ENCODE data around the gene DNM1.

DNA sequence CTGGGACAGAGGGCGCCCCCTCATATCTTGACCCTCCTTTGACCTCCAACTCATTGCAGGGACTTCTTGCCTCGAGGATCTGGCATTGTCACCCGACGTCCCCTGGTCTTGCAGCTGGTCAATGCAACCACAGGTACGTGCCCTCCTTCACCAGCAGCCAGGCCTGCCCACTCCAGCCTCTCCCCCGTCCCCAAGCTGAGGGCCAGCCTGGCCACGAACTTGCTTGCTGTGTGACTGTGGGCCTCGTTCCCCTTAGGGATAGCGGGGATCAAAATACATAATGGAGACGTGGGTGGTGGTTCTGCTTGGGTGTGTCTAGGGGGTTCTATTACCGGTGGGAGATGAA lies 15.0 kb downstream of the DNM1 start:
- TF ChIP-seq, protein P1, sequence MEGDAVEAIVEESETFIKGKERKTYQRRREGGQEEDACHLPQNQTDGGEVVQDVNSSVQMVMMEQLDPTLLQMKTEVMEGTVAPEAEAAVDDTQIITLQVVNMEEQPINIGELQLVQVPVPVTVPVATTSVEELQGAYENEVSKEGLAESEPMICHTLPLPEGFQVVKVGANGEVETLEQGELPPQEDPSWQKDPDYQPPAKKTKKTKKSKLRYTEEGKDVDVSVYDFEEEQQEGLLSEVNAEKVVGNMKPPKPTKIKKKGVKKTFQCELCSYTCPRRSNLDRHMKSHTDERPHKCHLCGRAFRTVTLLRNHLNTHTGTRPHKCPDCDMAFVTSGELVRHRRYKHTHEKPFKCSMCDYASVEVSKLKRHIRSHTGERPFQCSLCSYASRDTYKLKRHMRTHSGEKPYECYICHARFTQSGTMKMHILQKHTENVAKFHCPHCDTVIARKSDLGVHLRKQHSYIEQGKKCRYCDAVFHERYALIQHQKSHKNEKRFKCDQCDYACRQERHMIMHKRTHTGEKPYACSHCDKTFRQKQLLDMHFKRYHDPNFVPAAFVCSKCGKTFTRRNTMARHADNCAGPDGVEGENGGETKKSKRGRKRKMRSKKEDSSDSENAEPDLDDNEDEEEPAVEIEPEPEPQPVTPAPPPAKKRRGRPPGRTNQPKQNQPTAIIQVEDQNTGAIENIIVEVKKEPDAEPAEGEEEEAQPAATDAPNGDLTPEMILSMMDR (IDR thresholded peaks at IDR 0.05): no peak
- no peak for TF ChIP-seq POLR2A (IDR thresholded peaks at IDR 0.05)
- no peak for TF ChIP-seq EP300 (IDR thresholded peaks at IDR 0.05)
- no peak for TF ChIP-seq POLR2AphosphoS5 (IDR thresholded peaks at IDR 0.05)
